GM12878 (cell line): Measurements from ENCODE around the gene RALGPS1. TPM values are rescaled to one million over a fixed set of nuclear protein-coding genes. Genes with fewer than 3 reads are reported as not detected.

ENCODE experiments used
- ATAC-seq: fragments of 200-7000 bp; cut with Tn5 transposase; 3 replicates; pipeline ENCODE4 v1.9.1; 2020; ENCODE audit warnings: mild to moderate bottlenecking, moderate library complexity
- BruUV-seq: library from RNA; stranded (reverse); fragments of 400-500 nt; replicated peaks from 2 replicates; lab custom pipeline; 2021; lab: Mats Ljungman, UMichigan
- CTCF ChIA-PET: fragments of 300-600 bp; sonication (Branson Sonifier 250); formaldehyde crosslinking; extraction: SDS; loops from one replicate; lab custom pipeline; 2021; ENCODE audit warnings: inconsistent platforms; lab: Yijun Ruan, JAX
- POLR2A ChIA-PET: fragments of 350-600 bp; formaldehyde crosslinking; extraction: SDS; loops from one replicate; lab custom pipeline; 2021; ENCODE audit warnings: inconsistent platforms; lab: Charles Lee
- RAD21 ChIA-PET: fragments of 300-600 bp; sonication (Branson Sonifier 250); formaldehyde crosslinking; loops from one replicate; lab custom pipeline; 2023; ENCODE audit warnings: antibody characterized with exemption; ENCODE audit not compliant: unreplicated experiment; lab: Charles Lee
- SMC1A ChIA-PET: fragments of 300-600 bp; sonication (Branson Sonifier 250); formaldehyde crosslinking; loops from one replicate; lab custom pipeline; 2023; ENCODE audit not compliant: unreplicated experiment, uncharacterized antibody; lab: Charles Lee
- DNase-seq: peaks from one replicate; pipeline ENCODE4 v3.0.0-alpha.2; 2011; ENCODE audit warnings: low read depth, low spot score
- FAIRE-seq: peaks from 3 replicates; lab custom pipeline; 2011; peaks lifted over from hg19 to GRCh38; lab: Jason Lieb, UNC
- H2AFZ ChIP-seq: 2 replicates; pipeline ENCODE4 v1.6.0; 2011; ENCODE audit warnings: low read depth, low read length, control low read depth; ENCODE audit not compliant: control insufficient read depth
- H3K27ac ChIP-seq: 2 replicates; pipeline ENCODE4 v1.5.1; 2011; ENCODE audit warnings: control low read depth; ENCODE audit not compliant: control insufficient read depth, insufficient read depth
- H3K27me3 ChIP-seq, 2 experiments: replicated peaks in 1 of 2; 2 replicates each; pipeline versions ENCODE4 v1.6.0 to v1.6.1; 2011; ENCODE audit warnings: low read length in 1 of 2; ENCODE audit not compliant: control insufficient read depth in 2 of 2, insufficient read depth in 2 of 2
- H3K36me3 ChIP-seq, 2 experiments: 2 replicates each; pipeline ENCODE4 v1.5.1; 2011; ENCODE audit warnings: low read length in 1 of 2; ENCODE audit not compliant: control insufficient read depth in 2 of 2, insufficient read depth in 2 of 2
- H3K4me1 ChIP-seq: 2 replicates; pipeline ENCODE4 v1.6.1; 2011; ENCODE audit warnings: mild to moderate bottlenecking, low read length, moderate library complexity, mixed read lengths; ENCODE audit not compliant: control insufficient read depth, insufficient read depth
- H3K4me2 ChIP-seq: 2 replicates; pipeline ENCODE4 v1.6.0; 2011; ENCODE audit warnings: control low read depth; ENCODE audit not compliant: control insufficient read depth, insufficient read depth
- H3K4me3 ChIP-seq: fragments of 200-600 bp; sonication (generic); 2 replicates; pipeline ENCODE4 v1.5.1; 2016
- H3K79me2 ChIP-seq: 2 replicates; pipeline ENCODE4 v1.6.0; 2011; ENCODE audit warnings: low read length; ENCODE audit not compliant: control insufficient read depth, insufficient read depth
- H3K9ac ChIP-seq: 2 replicates; pipeline ENCODE4 v1.8.0; 2011; ENCODE audit warnings: low read length, control low read depth, mixed read lengths; ENCODE audit not compliant: control insufficient read depth, insufficient read depth
- H3K9me3 ChIP-seq: replicated peaks from 3 replicates; pipeline ENCODE4 v1.5.1; 2011; ENCODE audit warnings: mild to moderate bottlenecking, low read length; ENCODE audit not compliant: control insufficient read depth, insufficient read depth
- H4K20me1 ChIP-seq: 2 replicates; pipeline ENCODE4 v1.6.0; 2011; ENCODE audit not compliant: control insufficient read depth, insufficient read depth
- BMI1 ChIP-seq: fragments of 450-650 bp; IDR thresholded peaks from 2 replicates; pipeline ENCODE4 v1.6.1; 2016; ENCODE audit warnings: mild to moderate bottlenecking, moderate library complexity, borderline replicate concordance
- CHD1 ChIP-seq: IDR thresholded peaks from 2 replicates; pipeline ENCODE4 v1.6.1; 2012; ENCODE audit warnings: low read depth, low read length, improper control_type of control experiment
- HDGF ChIP-seq: fragments of 450-650 bp; IDR thresholded peaks from 2 replicates; pipeline ENCODE4 v1.6.1; 2016; ENCODE audit warnings: antibody characterized with exemption
- RB1 ChIP-seq: fragments of 450-650 bp; formaldehyde crosslinking; IDR thresholded peaks from 2 replicates; pipeline ENCODE4 v1.6.1; 2017; ENCODE audit warnings: mild to moderate bottlenecking, borderline replicate concordance
- SP1 ChIP-seq: IDR thresholded peaks from one replicate; pipeline ENCODE4 v1.6.1; 2011; ENCODE audit warnings: low read depth, low read length
- WGBS: methylation state at CpG from one replicate; pipeline ENCODE4 v1.1.6; 2016; ENCODE audit warnings: low lambda C conversion rate; ENCODE audit not compliant: insufficient replicate concordance, insufficient coverage; ENCODE audit errors: missing lambda C conversion rate; 5-methylcytosine and 5-hydroxymethylcytosine counted together
- in situ Hi-C: fragments of 300-500 bp; cut with MboI; formaldehyde crosslinking; loops from 9 replicates; pipeline ENCODE4 v1.14.3; 2018; ENCODE audit warnings: mixed read lengths
- intact Hi-C: fragments of 100-400 bp; cut with micrococcal nuclease; formaldehyde crosslinking; loops from one replicate; pipeline ENCODE4 v1.14.2; 2022; ENCODE audit not compliant: unreplicated experiment
- polyA plus RNA-seq, 11 experiments: library from polyadenylated mRNA; depleted of rRNA in 4 of 11; unstranded in 6 of 11; stranded (reverse) in 5 of 11; fragments of >200 nt; fragmentation: Nextera tagmentation in 4 of 11; fragmentation: Illumina TruSeq in 1 of 11; extraction: Ambion mirVana in 4 of 11; extraction: Trizol in 1 of 11; gene quantifications; 1 replicate in 1 of 11; 2 replicates in 10 of 11; pipeline versions ENCODE4 v1.2.1 to v1.2.3, GENCODE V29; 2011 to 2016; ENCODE audit warnings: inconsistent platforms in 2 of 11, missing spikeins in 2 of 11, low read depth in 1 of 11
- total RNA-seq, 4 experiments: library from RNA; depleted of rRNA in 3 of 4; stranded (reverse); fragments of >200 nt in 3 of 4; fragmentation: Illumina TruSeq in 1 of 4; extraction: Trizol in 1 of 4; gene quantifications; 2 replicates each; pipeline versions ENCODE4 v1.2.1 to v1.2.3, GENCODE V29; 2013 to 2021

RALGPS1 gene
- total and polyA plus RNA-seq, 10 of the 15 experiments (the other 5 are each of a cell fraction or from before 2014, with no cell fraction given) = 0.13 to 5.6 (median 2.7) TPM

- H3K36me3 ChIP-seq = no peaks in the 10 kb centered on the region; a peak in 1 of 4 replicates
- FAIRE-seq (no peak), DNase-seq (no peak), ATAC-seq (no peak)
- H3K4me2 ChIP-seq = no peak overlapping the region
- in situ Hi-C loops = no loop called here
- POLR2A ChIA-PET = interaction anchor here (0.7 kb wide), 2 partner anchors 18 to 69 kb away, joined by 3 to 4 read pairs; no protein-coding TSS in a partner anchor
- no peaks in the 10 kb centered on the region for H3K27me3 ChIP-seq
- no peak overlapping the region for H3K4me3 ChIP-seq
- no peak for TF ChIP-seq RB1
- no TSS peak for BruUV-seq
- intact Hi-C loops = no loop called here
- H2AFZ ChIP-seq = no peak overlapping the region
- H3K9ac ChIP-seq = no peak overlapping the region
- no peaks in the 10 kb centered on the region for H4K20me1 ChIP-seq
- H3K27ac ChIP-seq = no peak overlapping the region
- H3K79me2 ChIP-seq = no peaks in the 10 kb centered on the region
- RAD21 ChIA-PET = no interaction called here
- no peaks in the 10 kb centered on the region for H3K9me3 ChIP-seq
- peaks cover 5% of the 10 kb centered on the region for H3K4me1 ChIP-seq
- SMC1A ChIA-PET = interaction anchor here (1.2 to 9.2 kb wide), 4 partner anchors 49 to 143 kb away, joined by 3 to 92 read pairs (median 5); no protein-coding TSS in a partner anchor
- CTCF ChIA-PET = interaction anchor here (0.9 to 2.4 kb wide), 5 partner anchors 12 to 91 kb away, joined by 3 to 6 read pairs (median 4); no protein-coding TSS in a partner anchor
These were observed 141.3 kb downstream of the RALGPS1 start for GRCh38 chr9:127055745-127056402.

GRCh38 chr9:127056446-127056845, 141.9 kb downstream of the RALGPS1 start:
- Histone ChIP-seq H3K27me3 (no peaks in the 10 kb centered on the region), H3K4me1 (peaks cover 5% of the 10 kb centered on the region), H3K9ac (no peak overlapping the region), H3K36me3 (no peaks in the 10 kb centered on the region; a peak in 1 of 4 replicates), H4K20me1 (no peaks in the 10 kb centered on the region), H3K4me3 (no peak overlapping the region), H3K27ac (no peak overlapping the region), H2AFZ (no peak overlapping the region), H3K79me2 (no peaks in the 10 kb centered on the region), H3K4me2 (no peak overlapping the region), H3K9me3 (no peaks in the 10 kb centered on the region)
- ChIA-PET SMC1A (interaction anchor here (1.2 to 9.2 kb wide), 5 partner anchors 10 to 142 kb away, joined by 3 to 92 read pairs (median 5); no protein-coding TSS in a partner anchor), POLR2A (interaction anchor here (0.7 kb wide), 1 partner anchor 19 kb away, joined by 3 read pairs; no protein-coding TSS in a partner anchor), CTCF (interaction anchor here (1.1 to 2.4 kb wide), 3 partner anchors 13 to 91 kb away, joined by 3 to 5 read pairs (median 4); no protein-coding TSS in a partner anchor), RAD21 (interaction anchor here (1.6 to 1.8 kb wide), 2 partner anchors 51 to 70 kb away, joined by 5 to 7 read pairs; no protein-coding TSS in a partner anchor)
- no TSS peak for BruUV-seq
- DNase-seq (no peak), ATAC-seq (no peak), FAIRE-seq (no peak)
- WGBS = 97% methylated on average over 3 of the region's 3 CpGs
- intact Hi-C loops = no loop called here
- in situ Hi-C loops = no loop called here
- TF ChIP-seq BMI1 (no peak), CHD1 (no peak), HDGF (no peak), SP1 (no peak)
